HepG2 (cell line): Measurements from ENCODE around the gene IGFN1. TPM values are rescaled to one million over a fixed set of nuclear protein-coding genes. Genes with fewer than 3 reads are reported as not detected.

ENCODE experiments used
- ATAC-seq: fragments of 200-7000 bp; cut with Tn5 transposase; 3 replicates; pipeline ENCODE4 v1.9.1; 2020; ENCODE audit warnings: mild to moderate bottlenecking, moderate library complexity
- BruUV-seq: library from RNA; stranded (reverse); fragments of 400-500 nt; replicated peaks from 2 replicates; lab custom pipeline; 2021; lab: Mats Ljungman, UMichigan
- CTCF ChIA-PET: fragments of 300-600 bp; formaldehyde crosslinking; extraction: SDS; loops from one replicate; lab custom pipeline; 2021; ENCODE audit warnings: low total read pairs, inconsistent platforms, low intra/inter-chr PET ratio; lab: Yijun Ruan, JAX
- POLR2A ChIA-PET: fragments of 350-600 bp; sonication (Branson Sonifier 250); formaldehyde crosslinking; loops from one replicate; lab custom pipeline; 2020; ENCODE audit warnings: antibody characterized with exemption, inconsistent platforms; lab: Yijun Ruan, JAX
- DNase-seq: peaks from one replicate; pipeline ENCODE4 v3.0.0-alpha.2; 2015; ENCODE audit warnings: low spot score
- FAIRE-seq: peaks from 3 replicates; lab custom pipeline; 2011; peaks lifted over from hg19 to GRCh38; lab: Jason Lieb, UNC
- H2AFZ ChIP-seq: one replicate; pipeline ENCODE4 v1.6.1; 2011; ENCODE audit warnings: low read length, inconsistent platforms
- H3K27ac ChIP-seq: fragments of 300-600 bp; 3 replicates; pipeline ENCODE4 v1.8.0; 2011; ENCODE audit warnings: mixed run types, mild to moderate bottlenecking, mixed read lengths, low read length, inconsistent platforms; ENCODE audit not compliant: insufficient read depth; ENCODE audit errors: extremely low read length
- H3K27me3 ChIP-seq, 2 experiments: fragments of 200-600 bp in 1 of 2; 2 replicates in 1 of 2; 3 replicates in 1 of 2; pipeline versions ENCODE4 v1.6.0 to v1.8.0; 2011; ENCODE audit warnings: low read length in 2 of 2, mild to moderate bottlenecking in 2 of 2, moderate library complexity in 2 of 2, inconsistent platforms in 1 of 2; ENCODE audit not compliant: insufficient read depth in 2 of 2, control insufficient read depth in 1 of 2
- H3K36me3 ChIP-seq, 2 experiments: fragments of 200-600 bp in 1 of 2; replicated peaks in 1 of 2; 2 replicates in 1 of 2; 3 replicates in 1 of 2; pipeline versions ENCODE4 v1.5.1 to v1.8.0; 2011; ENCODE audit warnings: low read length in 2 of 2, inconsistent platforms in 1 of 2; ENCODE audit not compliant: insufficient read depth in 2 of 2, control insufficient read depth in 1 of 2
- H3K4me1 ChIP-seq: 2 replicates; pipeline ENCODE4 v1.5.1; 2012; ENCODE audit warnings: low read length, inconsistent platforms; ENCODE audit not compliant: insufficient read depth
- H3K4me2 ChIP-seq: 2 replicates; pipeline ENCODE4 v1.6.0; 2011; ENCODE audit warnings: low read depth, low read length, inconsistent platforms
- H3K4me3 ChIP-seq, 3 experiments: fragments of 200-600 bp in 1 of 3; sonication (generic), shearing (Covaris generic) in 1 of 3; replicated peaks in 1 of 3; 2 replicates each; pipeline ENCODE4 v1.5.1; 2011 to 2016; ENCODE audit warnings: low read length in 3 of 3, inconsistent platforms in 2 of 3, low read depth in 2 of 3, mild to moderate bottlenecking in 2 of 3, control low read depth in 1 of 3, mixed read lengths in 1 of 3; ENCODE audit not compliant: insufficient read depth in 1 of 3
- H3K79me2 ChIP-seq: one replicate; pipeline ENCODE4 v1.6.1; 2011; ENCODE audit warnings: low read length, inconsistent platforms; ENCODE audit not compliant: insufficient read depth
- H3K9ac ChIP-seq: 2 replicates; pipeline ENCODE4 v1.6.0; 2011; ENCODE audit warnings: mild to moderate bottlenecking, low read depth, low read length, inconsistent platforms; ENCODE audit not compliant: insufficient read depth
- H3K9me3 ChIP-seq: 2 replicates; pipeline ENCODE4 v1.5.1; 2012; ENCODE audit warnings: mild to moderate bottlenecking, low read length
- H4K20me1 ChIP-seq: 2 replicates; pipeline ENCODE4 v1.6.0; 2011; ENCODE audit warnings: inconsistent platforms, mild to moderate bottlenecking, low read length, moderate library complexity; ENCODE audit not compliant: insufficient read depth
- AKAP8 ChIP-seq: sonication (generic); formaldehyde crosslinking; IDR thresholded peaks from 2 replicates; pipeline ENCODE4 v1.5.1; 2020; ENCODE audit warnings: mild to moderate bottlenecking, missing genetic modification reagents
- CBX5 ChIP-seq: sonication (generic); formaldehyde crosslinking; IDR thresholded peaks from 2 replicates; pipeline ENCODE4 v1.4.0; 2020; ENCODE audit warnings: missing genetic modification reagents, borderline replicate concordance
- ELF4 ChIP-seq: sonication (generic); formaldehyde crosslinking; IDR thresholded peaks from 2 replicates; pipeline ENCODE4 v1.5.0; 2020; ENCODE audit warnings: missing genetic modification reagents, mild to moderate bottlenecking, moderate library complexity, borderline replicate concordance
- NR2F6 ChIP-seq, 2 experiments: IDR thresholded peaks; 2 replicates each; pipeline ENCODE4 v1.6.1; 2016; ENCODE audit warnings: antibody characterized with exemption in 1 of 2, mild to moderate bottlenecking in 1 of 2
- PHB2 ChIP-seq: fragments of 450-650 bp; IDR thresholded peaks from 2 replicates; pipeline ENCODE4 v1.6.1; 2018; ENCODE audit not compliant: partially characterized antibody
- PHF5A ChIP-seq: IDR thresholded peaks from one replicate; pipeline ENCODE4 v1.6.1; 2018; ENCODE audit warnings: low read depth, missing genetic modification reagents; ENCODE audit not compliant: unreplicated experiment
- TBP ChIP-seq: sonication (generic); formaldehyde crosslinking; IDR thresholded peaks from 2 replicates; pipeline ENCODE4 v1.5.0; 2020; ENCODE audit warnings: missing genetic modification reagents
- ZNF775 ChIP-seq: sonication (generic); formaldehyde crosslinking; IDR thresholded peaks from 2 replicates; pipeline ENCODE4 v1.4.0; 2020; ENCODE audit warnings: missing genetic modification reagents, mild to moderate bottlenecking, moderate library complexity, borderline replicate concordance
- ZNF792 ChIP-seq: IDR thresholded peaks from 2 replicates; pipeline ENCODE4 v1.6.1; 2016
- WGBS: methylation state at CpG from one replicate; pipeline ENCODE4 v1.1.6; 2017; ENCODE audit warnings: low lambda C conversion rate; 5-methylcytosine and 5-hydroxymethylcytosine counted together
- in situ Hi-C: cut with HindIII; loops from 2 replicates; pipeline ENCODE4 v1.10.0; 2017; ENCODE audit warnings: low pct_unique_long_range_greater_than_20kb; ENCODE audit not compliant: extremely low pct_ligation_motif_present
- intact Hi-C: fragments of 100-400 bp; cut with micrococcal nuclease; formaldehyde crosslinking; loops from one replicate; pipeline ENCODE4 v1.10.0; 2022; ENCODE audit not compliant: unreplicated experiment
- polyA plus RNA-seq, 8 experiments: library from polyadenylated mRNA; depleted of rRNA in 3 of 8; stranded (reverse) in 7 of 8; unstranded in 1 of 8; fragments of >200 nt; fragmentation: Illumina TruSeq in 4 of 8; extraction: Trizol in 4 of 8; gene quantifications; 2 replicates each; pipeline versions ENCODE4 v1.2.1 to v1.2.3, GENCODE V29; 2011 to 2016; ENCODE audit warnings: low read depth in 4 of 8, missing spikeins in 1 of 8, mixed read lengths in 1 of 8; ENCODE audit not compliant: insufficient read depth in 1 of 8
- total RNA-seq, 5 experiments: library from RNA; depleted of rRNA; stranded (reverse); fragments of >200 nt; fragmentation: Illumina TruSeq; extraction: Trizol; gene quantifications; 2 replicates each; pipeline ENCODE4 v1.2.3, GENCODE V29; 2016; ENCODE audit warnings: low read depth in 1 of 5
- TF ChIP-seq, protein P1 (sequence below): IDR thresholded peaks from 2 replicates; pipeline ENCODE4 v1.6.1; 2018; ENCODE audit warnings: missing genetic modification reagents, mild to moderate bottlenecking, missing compliant biosample characterization
- TF ChIP-seq, protein P2 (sequence below): sonication (generic); IDR thresholded peaks from 2 replicates; pipeline ENCODE4 v1.6.1; 2016; ENCODE audit warnings: low read depth, borderline replicate concordance
- TF ChIP-seq, protein P3 (sequence below): sonication (generic); formaldehyde crosslinking; IDR thresholded peaks from 2 replicates; pipeline ENCODE4 v1.5.1; 2020; ENCODE audit warnings: missing genetic modification reagents, mild to moderate bottlenecking, borderline replicate concordance

The IGFN1 gene
- total and polyA plus RNA-seq, 2 of the 13 experiments (the other 11 are each of a cell fraction or from before 2014, with no cell fraction given) = 0.04 to 0.05 TPM

DNA sequence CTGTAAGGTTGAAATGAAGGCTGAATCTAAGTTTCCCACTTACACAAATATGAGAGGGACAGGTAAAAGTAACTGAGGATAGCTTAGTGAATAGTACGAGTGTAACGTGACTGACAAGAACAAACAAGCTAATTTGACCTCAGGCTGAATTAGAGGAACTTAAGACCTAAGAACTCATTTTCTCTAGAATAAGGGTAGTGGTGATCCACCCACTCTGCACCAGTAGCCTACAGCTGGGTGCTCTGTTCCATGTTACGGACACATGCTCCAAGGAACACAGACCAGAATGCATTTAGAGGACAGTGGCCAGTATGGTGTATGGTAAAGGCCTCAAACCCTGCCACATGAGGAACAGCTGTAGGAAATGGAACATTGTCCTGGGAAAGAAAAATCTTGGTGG, 21.4 kb upstream of the IGFN1 start:
- 82% methylated on average over 3 of the region's 3 CpGs for WGBS
- Histone ChIP-seq H3K36me3 (no peaks in the 10 kb centered on the region), H3K9me3 (no peaks in the 10 kb centered on the region), H3K27me3 (no peaks in the 10 kb centered on the region; a peak in 2 of 5 replicates), H3K79me2 (no peaks in the 10 kb centered on the region), H3K4me2 (no peak overlapping the region), H3K4me1 (peaks cover 46% of the 10 kb centered on the region), H2AFZ (no peak overlapping the region), H3K4me3 (no peak overlapping the region), H4K20me1 (no peaks in the 10 kb centered on the region), H3K9ac (no peak overlapping the region), H3K27ac (no peak overlapping the region)
- ATAC-seq (no peak), FAIRE-seq (no peak), DNase-seq (no peak)
- no TSS peak for BruUV-seq
- POLR2A ChIA-PET = interaction anchor here (5.0 kb wide), 1 partner anchor 14 kb away, joined by 30 read pairs; the partner anchor contains the start of gene TMEM9
- TF ChIP-seq, protein P1, sequence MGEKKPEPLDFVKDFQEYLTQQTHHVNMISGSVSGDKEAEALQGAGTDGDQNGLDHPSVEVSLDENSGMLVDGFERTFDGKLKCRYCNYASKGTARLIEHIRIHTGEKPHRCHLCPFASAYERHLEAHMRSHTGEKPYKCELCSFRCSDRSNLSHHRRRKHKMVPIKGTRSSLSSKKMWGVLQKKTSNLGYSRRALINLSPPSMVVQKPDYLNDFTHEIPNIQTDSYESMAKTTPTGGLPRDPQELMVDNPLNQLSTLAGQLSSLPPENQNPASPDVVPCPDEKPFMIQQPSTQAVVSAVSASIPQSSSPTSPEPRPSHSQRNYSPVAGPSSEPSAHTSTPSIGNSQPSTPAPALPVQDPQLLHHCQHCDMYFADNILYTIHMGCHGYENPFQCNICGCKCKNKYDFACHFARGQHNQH (CRISPR knock-in tag) = no peak
- TF ChIP-seq CBX5 (CRISPR knock-in tag) (no peak), NR2F6 (IDR thresholded peaks at IDR 0.05) (no peak), NR2F6 (CRISPR knock-in tag; IDR thresholded peaks at IDR 0.05) (no peak), ZNF775 (CRISPR knock-in tag) (no peak), ZNF792 (no peak), PHB2 (no peak), AKAP8 (no peak), TBP (CRISPR knock-in tag) (no peak), ELF4 (CRISPR knock-in tag) (no peak), PHF5A (CRISPR knock-in tag) (no peak)
- TF ChIP-seq, protein P2, sequence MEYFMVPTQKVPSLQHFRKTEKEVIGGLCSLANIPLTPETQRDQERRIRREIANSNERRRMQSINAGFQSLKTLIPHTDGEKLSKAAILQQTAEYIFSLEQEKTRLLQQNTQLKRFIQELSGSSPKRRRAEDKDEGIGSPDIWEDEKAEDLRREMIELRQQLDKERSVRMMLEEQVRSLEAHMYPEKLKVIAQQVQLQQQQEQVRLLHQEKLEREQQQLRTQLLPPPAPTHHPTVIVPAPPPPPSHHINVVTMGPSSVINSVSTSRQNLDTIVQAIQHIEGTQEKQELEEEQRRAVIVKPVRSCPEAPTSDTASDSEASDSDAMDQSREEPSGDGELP = no peak
- TF ChIP-seq, protein P3, sequence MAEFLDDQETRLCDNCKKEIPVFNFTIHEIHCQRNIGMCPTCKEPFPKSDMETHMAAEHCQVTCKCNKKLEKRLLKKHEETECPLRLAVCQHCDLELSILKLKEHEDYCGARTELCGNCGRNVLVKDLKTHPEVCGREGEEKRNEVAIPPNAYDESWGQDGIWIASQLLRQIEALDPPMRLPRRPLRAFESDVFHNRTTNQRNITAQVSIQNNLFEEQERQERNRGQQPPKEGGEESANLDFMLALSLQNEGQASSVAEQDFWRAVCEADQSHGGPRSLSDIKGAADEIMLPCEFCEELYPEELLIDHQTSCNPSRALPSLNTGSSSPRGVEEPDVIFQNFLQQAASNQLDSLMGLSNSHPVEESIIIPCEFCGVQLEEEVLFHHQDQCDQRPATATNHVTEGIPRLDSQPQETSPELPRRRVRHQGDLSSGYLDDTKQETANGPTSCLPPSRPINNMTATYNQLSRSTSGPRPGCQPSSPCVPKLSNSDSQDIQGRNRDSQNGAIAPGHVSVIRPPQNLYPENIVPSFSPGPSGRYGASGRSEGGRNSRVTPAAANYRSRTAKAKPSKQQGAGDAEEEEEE = no peak
- in situ Hi-C loops (no loop called here), intact Hi-C loops (no loop called here)
- CTCF ChIA-PET = no interaction called here
